Right lobe of liver (tissue), 6 donors: Measurements from ENCODE around the gene STRADA. TPM values are rescaled to one million over a fixed set of nuclear protein-coding genes. Genes with fewer than 3 reads are reported as not detected.

Source experiments
- ATAC-seq, 4 donors: fragments of 200-7000 bp; cut with Tn5 transposase; one replicate each; pipeline ENCODE4 v1.9.1; 2020; ENCODE audit warnings: mild to moderate bottlenecking in 4 of 4, moderate library complexity in 4 of 4
- DNase-seq, 3 donors: peaks; one replicate each; pipeline ENCODE4 v3.0.0-alpha.2; 2020
- H3K27ac ChIP-seq, 3 donors: fragments of 200-600 bp; one replicate each; pipeline ENCODE4 v1.8.0; 2022
- H3K27me3 ChIP-seq, 2 donors: fragments of 200-600 bp; one replicate each; pipeline ENCODE4 v1.8.0; 2022
- H3K36me3 ChIP-seq, 4 donors: fragments of 200-600 bp; sonication (generic) in 1 of 4; one replicate each; pipeline versions ENCODE4 v1.5.1 to v1.8.0; 2017 to 2022; ENCODE audit warnings: control low read depth in 1 of 4
- H3K4me1 ChIP-seq, 4 donors: fragments of 200-600 bp; sonication (generic) in 1 of 4; one replicate each; pipeline versions ENCODE4 v1.5.1 to v1.8.0; 2017 to 2022; ENCODE audit warnings: control low read depth in 1 of 4
- H3K4me3 ChIP-seq, 3 donors: fragments of 200-600 bp; one replicate each; pipeline ENCODE4 v1.8.0; 2022
- H3K9me3 ChIP-seq, 4 donors: fragments of 200-600 bp; sonication (generic) in 1 of 4; one replicate each; pipeline versions ENCODE4 v1.5.1 to v1.8.0; 2017 to 2022; ENCODE audit warnings: control low read depth in 1 of 4
- POLR2A ChIP-seq: fragments of 450-650 bp; IDR thresholded peaks from one replicate; pipeline ENCODE4 v1.6.1; 2017; ENCODE audit warnings: antibody characterized with exemption, mild to moderate bottlenecking
- WGBS: methylation state at CpG from one replicate; pipeline ENCODE4 v1.1.6; 2018; ENCODE audit warnings: low coverage, low lambda C conversion rate; ENCODE audit not compliant: insufficient coverage; ENCODE audit errors: missing lambda C conversion rate; 5-methylcytosine and 5-hydroxymethylcytosine counted together
- intact Hi-C, 2 donors: fragments of 100-400 bp; cut with DNase I; formaldehyde crosslinking; loops; one replicate each; pipeline versions ENCODE4 v1.11.2 to v1.14.1; 2022
- total RNA-seq, 6 experiments: library from RNA; depleted of rRNA in 2 of 6; stranded (reverse); fragments of >200 nt in 2 of 6; fragmentation: NEBNext Ultra II Directional in 3 of 6; extraction: Animal tissue kit (Norgen Biotek cat#: 25700) in 3 of 6; gene quantifications; one replicate each; pipeline versions ENCODE4 v1.1.0 to v1.2.4, GENCODE V29; 2016 to 2023
- TF ChIP-seq, protein P1 (sequence below), 4 donors: fragments of 200-600 bp in 3 of 4; fragments of 450-650 bp in 1 of 4; IDR thresholded peaks; one replicate each; pipeline versions ENCODE4 v1.5.1 to v1.8.0; 2016 to 2022; ENCODE audit warnings: antibody characterized with exemption in 4 of 4, mild to moderate bottlenecking in 2 of 4
- donor health status: DM: no; HTN: yes; CAD: no.
- donor health status: DM: no; HTN: no; CAD: no.
- donor health status: DM: no; HTN: no; CAD: no.
- donor health status: DM: no; HTN: yes; CAD: no.
- donor health status: DM: no; HTN: yes; CAD: no.

STRADA gene
- total RNA-seq, 6 experiments from 2014 or later = 8.4 to 15.1 (median 13.0) TPM

DNA sequence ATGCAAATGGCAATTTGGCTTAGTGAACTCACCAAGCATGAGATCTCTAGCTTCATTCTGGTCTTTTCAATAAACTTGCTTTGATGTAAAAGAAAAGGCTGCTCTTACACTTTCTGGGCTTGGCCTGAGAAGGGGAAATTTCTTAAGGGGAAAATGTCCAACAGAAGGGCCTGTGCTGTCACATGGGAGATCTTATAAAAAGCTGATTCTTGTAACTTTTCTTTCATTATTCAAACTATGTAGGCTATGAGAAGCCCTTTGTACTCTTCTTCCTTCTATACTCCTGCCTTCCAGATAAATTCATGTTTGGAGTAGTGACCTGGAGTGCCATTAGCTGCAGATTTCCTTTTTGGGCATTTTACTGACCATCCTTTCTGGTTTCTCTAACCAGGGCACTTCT lies 58.6 kb downstream of the STRADA start:
- no peak overlapping the region for H3K27ac ChIP-seq
- no peaks in the 10 kb centered on the region for H3K27me3 ChIP-seq
- no peak for DNase-seq
- ATAC-seq = no peak
- H3K36me3 ChIP-seq = peaks cover 0 to 41% (median 4%) of the 10 kb centered on the region in 4 donors
- H3K4me3 ChIP-seq = no peak overlapping the region
- no peaks in the 10 kb centered on the region for H3K9me3 ChIP-seq
- TF ChIP-seq POLR2A = no peak
- TF ChIP-seq, protein P1, sequence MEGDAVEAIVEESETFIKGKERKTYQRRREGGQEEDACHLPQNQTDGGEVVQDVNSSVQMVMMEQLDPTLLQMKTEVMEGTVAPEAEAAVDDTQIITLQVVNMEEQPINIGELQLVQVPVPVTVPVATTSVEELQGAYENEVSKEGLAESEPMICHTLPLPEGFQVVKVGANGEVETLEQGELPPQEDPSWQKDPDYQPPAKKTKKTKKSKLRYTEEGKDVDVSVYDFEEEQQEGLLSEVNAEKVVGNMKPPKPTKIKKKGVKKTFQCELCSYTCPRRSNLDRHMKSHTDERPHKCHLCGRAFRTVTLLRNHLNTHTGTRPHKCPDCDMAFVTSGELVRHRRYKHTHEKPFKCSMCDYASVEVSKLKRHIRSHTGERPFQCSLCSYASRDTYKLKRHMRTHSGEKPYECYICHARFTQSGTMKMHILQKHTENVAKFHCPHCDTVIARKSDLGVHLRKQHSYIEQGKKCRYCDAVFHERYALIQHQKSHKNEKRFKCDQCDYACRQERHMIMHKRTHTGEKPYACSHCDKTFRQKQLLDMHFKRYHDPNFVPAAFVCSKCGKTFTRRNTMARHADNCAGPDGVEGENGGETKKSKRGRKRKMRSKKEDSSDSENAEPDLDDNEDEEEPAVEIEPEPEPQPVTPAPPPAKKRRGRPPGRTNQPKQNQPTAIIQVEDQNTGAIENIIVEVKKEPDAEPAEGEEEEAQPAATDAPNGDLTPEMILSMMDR (IDR thresholded peaks at IDR 0.05) = no peak
- intact Hi-C loops = no loop called here
- peaks cover 0 to 10% (median 2%) of the 10 kb centered on the region in 4 donors for H3K4me1 ChIP-seq

DNA sequence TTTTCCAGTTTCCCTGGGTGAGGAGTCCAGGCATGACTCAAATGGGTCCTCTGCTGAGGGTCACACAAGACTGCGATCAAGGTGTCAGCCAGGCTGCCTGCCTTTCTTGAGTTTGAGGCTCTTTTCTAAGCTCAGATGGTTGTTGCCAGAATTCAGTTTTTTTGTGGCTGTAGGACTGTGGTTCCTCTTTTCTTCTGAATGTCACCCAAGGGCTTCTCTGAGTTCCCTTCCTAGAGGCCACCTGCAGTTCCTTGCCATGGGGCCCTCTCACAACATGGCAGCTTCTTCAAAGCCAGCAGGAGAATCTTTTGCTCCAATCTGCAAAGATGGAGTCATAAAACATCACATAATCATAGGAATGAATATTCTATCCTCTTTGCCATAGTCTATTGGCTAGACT lies 59.2 kb downstream of the STRADA start:
- DNase-seq (no peak), ATAC-seq (no peak)
- H3K9me3 ChIP-seq = no peaks in the 10 kb centered on the region
- WGBS = no CpG with 5 or more reads among the region's 1 CpG
- H3K4me1 ChIP-seq = peaks cover 0 to 10% (median 2%) of the 10 kb centered on the region in 4 donors
- H3K27ac ChIP-seq = no peak overlapping the region
- H3K4me3 ChIP-seq = no peak overlapping the region
- intact Hi-C loops = no loop called here
- TF ChIP-seq, protein P1 (IDR thresholded peaks at IDR 0.05) = no peak
- TF ChIP-seq POLR2A = no peak
- no peaks in the 10 kb centered on the region for H3K27me3 ChIP-seq
- H3K36me3 ChIP-seq = peaks cover 0 to 38% (median 4%) of the 10 kb centered on the region in 4 donors

DNA sequence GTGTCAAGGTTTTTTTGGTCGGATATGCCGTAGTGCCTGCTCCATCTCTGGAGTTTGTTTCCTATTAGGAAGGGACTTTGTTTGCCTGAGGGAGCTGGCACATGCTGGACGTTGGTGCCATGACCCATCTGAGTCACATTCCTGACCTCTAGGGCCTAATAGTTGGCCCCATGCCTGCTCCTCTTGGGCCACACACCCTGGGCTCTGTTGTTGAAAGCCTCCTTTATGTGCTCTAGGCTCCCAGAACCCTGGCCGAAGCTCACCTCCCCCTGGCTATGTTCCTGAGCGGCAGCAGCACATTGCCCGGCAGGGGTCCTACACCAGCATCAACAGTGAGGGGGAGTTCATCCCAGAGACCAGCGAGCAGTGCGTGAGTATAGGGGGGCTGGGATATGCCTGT lies 60.1 kb downstream of the STRADA start:
- Histone ChIP-seq H3K36me3 (peaks cover 0 to 36% (median 4%) of the 10 kb centered on the region in 4 donors), H3K4me3 (no peak overlapping the region), H3K4me1 (peaks cover 0 to 13% (median 2%) of the 10 kb centered on the region in 4 donors), H3K27ac (no peak overlapping the region), H3K9me3 (no peaks in the 10 kb centered on the region), H3K27me3 (no peaks in the 10 kb centered on the region)
- ATAC-seq = peak; percentile 94 to 97 (median 96)
- WGBS = 47% methylated on average over 7 of the region's 8 CpGs
- DNase-seq = peak; percentile 79 to 86 (median 83)
- TF ChIP-seq POLR2A = no peak
- TF ChIP-seq, protein P1 (IDR thresholded peaks at IDR 0.05) = no peak
- intact Hi-C loops = no loop called here

DNA sequence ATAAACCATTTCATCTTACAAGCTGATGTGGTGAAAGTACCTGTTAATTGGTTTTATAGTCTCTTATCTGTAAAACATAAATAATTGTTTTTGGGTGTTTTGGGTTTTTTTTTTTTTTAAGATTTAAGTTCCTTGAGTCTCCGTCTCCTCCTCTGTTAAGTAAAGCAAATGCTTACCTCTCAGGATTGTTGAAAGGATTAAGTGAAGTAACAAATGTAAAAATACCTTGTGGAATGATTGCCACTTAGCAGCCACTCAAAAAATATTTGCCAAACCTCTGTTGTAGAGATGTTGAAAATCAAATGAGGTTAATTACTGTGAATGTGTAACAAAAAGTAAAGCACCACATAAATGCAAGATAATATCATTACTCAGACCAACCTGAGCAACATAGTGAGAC lies 60.9 kb downstream of the STRADA start:
- Histone ChIP-seq H3K27ac (no peak overlapping the region), H3K9me3 (no peaks in the 10 kb centered on the region), H3K36me3 (peaks cover 0 to 29% (median 4%) of the 10 kb centered on the region in 4 donors), H3K27me3 (no peaks in the 10 kb centered on the region), H3K4me3 (no peak overlapping the region), H3K4me1 (peaks cover 0 to 19% (median 5%) of the 10 kb centered on the region in 4 donors)
- DNase-seq (no peak), ATAC-seq (no peak)
- 92% methylated on average over 1 of the region's 1 CpG for WGBS
- intact Hi-C loops = no loop called here
- TF ChIP-seq, protein P1 (IDR thresholded peaks at IDR 0.05) = no peak
- TF ChIP-seq POLR2A = no peak

DNA sequence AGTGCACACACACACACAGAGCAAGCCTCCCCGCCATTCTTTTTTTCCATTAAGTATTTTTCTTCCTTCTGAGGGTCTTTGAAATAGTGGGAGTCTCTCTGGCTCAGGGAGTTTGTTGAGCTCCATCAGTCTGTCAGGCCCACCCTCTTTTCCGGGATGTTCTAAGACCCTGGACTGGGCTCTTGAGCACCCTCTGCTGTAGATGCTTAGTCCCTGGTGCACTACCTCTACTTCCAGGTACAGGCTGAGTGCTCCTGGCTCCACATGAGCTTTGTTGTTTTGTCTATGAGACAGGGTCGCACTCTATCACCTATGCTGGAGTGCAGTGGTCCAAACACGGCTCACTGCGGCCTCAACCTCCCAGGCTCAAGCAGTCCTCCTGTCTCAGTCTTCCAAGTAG lies 62.4 kb downstream of the STRADA start:
- Histone ChIP-seq H3K27ac (no peak overlapping the region), H3K36me3 (peaks cover 0 to 18% (median 2%) of the 10 kb centered on the region in 4 donors), H3K4me1 (peaks cover 0 to 32% (median 10%) of the 10 kb centered on the region in 4 donors), H3K27me3 (no peaks in the 10 kb centered on the region), H3K9me3 (no peaks in the 10 kb centered on the region), H3K4me3 (no peak overlapping the region)
- WGBS = 81% methylated on average over 2 of the region's 5 CpGs
- DNase-seq (no peak), ATAC-seq (no peak)
- intact Hi-C loops = no loop called here
- no peak for TF ChIP-seq POLR2A
- TF ChIP-seq, protein P1 (IDR thresholded peaks at IDR 0.05) = no peak
